Mesenchymal stem cell (in vitro differentiated cells and primary cell): ENCODE data around the gene ZSWIM5.
"Not testable (repeated sequence)": the region's sequence is repeated elsewhere in the genome, so short reads cannot be mapped to it uniquely, and the experiment has no call there.

Experiments
- DNase-seq: peaks from one replicate; pipeline ENCODE4 v3.0.0-alpha.2; 2013
- H2AFZ ChIP-seq: one replicate; pipeline ENCODE4 v1.6.1; 2013; ENCODE audit warnings: low read depth, mild to moderate bottlenecking, control low read depth, inconsistent platforms, low read length, moderate library complexity
- H2AK5ac ChIP-seq: 2 replicates; pipeline ENCODE4 v1.6.1; 2013; ENCODE audit warnings: low read length, moderate library complexity, mild to moderate bottlenecking, inconsistent platforms; ENCODE audit not compliant: severe bottlenecking
- H2BK120ac ChIP-seq: one replicate; pipeline ENCODE4 v1.6.1; 2013; ENCODE audit warnings: low read depth, mild to moderate bottlenecking, inconsistent platforms, low read length, moderate library complexity
- H2BK12ac ChIP-seq, 2 experiments: one replicate each; pipeline ENCODE4 v1.6.1; 2013; ENCODE audit warnings: inconsistent platforms in 2 of 2, low read length in 2 of 2, mild to moderate bottlenecking in 2 of 2, moderate library complexity in 2 of 2, control low read depth in 1 of 2
- H2BK15ac ChIP-seq: one replicate; pipeline ENCODE4 v1.6.1; 2013; ENCODE audit warnings: mild to moderate bottlenecking, low read depth, inconsistent platforms; ENCODE audit not compliant: poor library complexity, severe bottlenecking
- H2BK5ac ChIP-seq: 2 replicates; pipeline ENCODE4 v1.6.1; 2013; ENCODE audit warnings: low read depth, mild to moderate bottlenecking, low read length, control low read depth, inconsistent platforms; ENCODE audit not compliant: poor library complexity, severe bottlenecking
- H3K14ac ChIP-seq, 2 experiments: one replicate each; pipeline ENCODE4 v1.6.1; 2013; ENCODE audit warnings: inconsistent platforms in 2 of 2, low read length in 2 of 2, control low read depth in 1 of 2, mild to moderate bottlenecking in 1 of 2, moderate library complexity in 1 of 2
- H3K18ac ChIP-seq, 2 experiments: one replicate each; pipeline ENCODE4 v1.6.1; 2013; ENCODE audit warnings: inconsistent platforms in 2 of 2, low read length in 2 of 2, control low read depth in 1 of 2, low read depth in 1 of 2, mild to moderate bottlenecking in 1 of 2
- H3K23ac ChIP-seq, 2 experiments: one replicate each; pipeline ENCODE4 v1.6.1; 2013; ENCODE audit warnings: inconsistent platforms in 2 of 2, low read length in 2 of 2, mild to moderate bottlenecking in 2 of 2, moderate library complexity in 2 of 2, control low read depth in 1 of 2
- H3K27ac ChIP-seq: 2 replicates; pipeline ENCODE4 v1.5.1; 2013; ENCODE audit warnings: mild to moderate bottlenecking, moderate library complexity, low read length, control low read depth, inconsistent platforms; ENCODE audit not compliant: poor library complexity, severe bottlenecking
- H3K27me3 ChIP-seq, 2 experiments: 2 replicates each; pipeline versions ENCODE4 v1.6.1 to v1.7.0; 2013; ENCODE audit warnings: low read length in 2 of 2, mild to moderate bottlenecking in 2 of 2, moderate library complexity in 2 of 2, control low read depth in 1 of 2, inconsistent platforms in 1 of 2; ENCODE audit not compliant: control insufficient read depth in 1 of 2, insufficient read depth in 1 of 2
- H3K36me3 ChIP-seq, 2 experiments: 2 replicates each; pipeline versions ENCODE4 v1.6.1 to v1.7.0; 2013; ENCODE audit warnings: low read length in 2 of 2, control low read depth in 1 of 2, inconsistent platforms in 1 of 2, low read depth in 1 of 2, mild to moderate bottlenecking in 1 of 2; ENCODE audit not compliant: insufficient read depth in 2 of 2, control insufficient read depth in 1 of 2
- H3K4ac ChIP-seq, 2 experiments: one replicate each; pipeline ENCODE4 v1.6.1; 2013; ENCODE audit warnings: inconsistent platforms in 2 of 2, low read length in 2 of 2, mild to moderate bottlenecking in 2 of 2, moderate library complexity in 2 of 2, control low read depth in 1 of 2, low read depth in 1 of 2
- H3K4me1 ChIP-seq: 2 replicates; pipeline ENCODE4 v1.6.1; 2013; ENCODE audit warnings: low read depth, low read length, control low read depth; ENCODE audit not compliant: control insufficient read depth, insufficient read depth
- H3K4me2 ChIP-seq: 2 replicates; pipeline ENCODE4 v1.6.1; 2013; ENCODE audit warnings: low read length, mild to moderate bottlenecking, inconsistent platforms; ENCODE audit not compliant: poor library complexity, severe bottlenecking
- H3K4me3 ChIP-seq, 2 experiments: 2 replicates each; pipeline versions ENCODE4 v1.5.1 to v1.7.0; 2013; ENCODE audit warnings: low read length in 2 of 2, mild to moderate bottlenecking in 2 of 2, control low read depth in 1 of 2, low read depth in 1 of 2; ENCODE audit not compliant: insufficient read depth in 1 of 2
- H3K79me1 ChIP-seq: replicated peaks from 2 replicates; pipeline ENCODE4 v1.6.1; 2013; ENCODE audit warnings: mild to moderate bottlenecking, control low read depth, low read length, inconsistent platforms; ENCODE audit not compliant: poor library complexity, severe bottlenecking
- H3K9ac ChIP-seq: 2 replicates; pipeline ENCODE4 v1.7.0; 2013; ENCODE audit warnings: mild to moderate bottlenecking, low read length, moderate library complexity
- H3K9me3 ChIP-seq: 2 replicates; pipeline ENCODE4 v1.7.0; 2013; ENCODE audit warnings: mild to moderate bottlenecking, low read length; ENCODE audit not compliant: control insufficient read depth
- H4K8ac ChIP-seq: one replicate; pipeline ENCODE4 v1.6.1; 2013; ENCODE audit warnings: inconsistent platforms, mild to moderate bottlenecking, low read length, moderate library complexity
- H4K91ac ChIP-seq: one replicate; pipeline ENCODE4 v1.6.1; 2013; ENCODE audit warnings: mild to moderate bottlenecking, low read length, inconsistent platforms
- WGBS: methylation state at CpG from one replicate; pipeline ENCODE4 v1.1.7; 2013; ENCODE audit warnings: mixed read lengths; 5-methylcytosine and 5-hydroxymethylcytosine counted together

ZSWIM5 gene

DNA sequence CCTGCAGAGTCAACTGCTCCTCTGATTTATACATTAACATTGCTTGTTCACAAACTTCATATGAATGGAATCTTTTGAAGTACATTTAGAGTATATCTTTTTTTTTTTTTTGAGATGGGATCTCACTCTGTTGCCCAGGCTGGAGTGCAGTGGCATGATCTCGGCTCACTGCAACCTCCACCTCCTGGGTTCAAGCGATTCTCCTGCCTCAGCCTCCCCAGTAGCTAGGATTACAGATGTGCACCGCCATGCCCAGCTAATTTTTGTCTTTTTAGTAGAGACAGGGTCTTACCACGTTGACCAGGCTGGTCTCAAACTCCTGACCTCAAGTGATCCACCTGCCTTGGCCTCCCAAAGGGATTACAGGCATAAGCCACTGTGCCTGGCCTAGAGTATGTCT is 229.0 kb downstream of the ZSWIM5 start:
- H3K4me2 ChIP-seq: not testable (repeated sequence)
- WGBS: 94% methylated on average over 3 of the region's 4 CpGs

DNA sequence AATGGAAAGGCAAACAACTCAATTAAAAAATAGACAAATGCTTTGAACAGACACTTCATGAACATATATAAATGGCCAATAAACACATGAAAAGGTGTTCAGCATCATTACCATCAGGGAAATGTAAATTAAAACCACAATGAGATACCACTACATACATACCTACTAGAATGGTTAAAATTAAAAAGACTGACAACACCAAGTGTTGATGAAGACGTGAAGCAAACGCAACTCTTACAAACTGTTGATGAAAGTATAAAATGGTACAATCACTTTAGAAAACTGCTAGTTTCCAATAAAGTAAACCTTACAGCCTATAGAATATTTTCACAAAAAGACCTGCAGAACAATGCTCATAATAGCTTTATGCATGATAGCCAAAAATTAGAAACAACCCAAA is 230.2 kb downstream of the ZSWIM5 start:
- Histone ChIP-seq H2AFZ (no peak overlapping the region), H3K14ac (no peak overlapping the region), H2BK120ac (no peak overlapping the region), H3K23ac (no peak overlapping the region), H3K36me3 (peaks cover 21 to 95% of the 10 kb centered on the region in 2 experiments), H2BK5ac (no peak overlapping the region), H2BK12ac (no peak overlapping the region), H3K79me1 (peaks cover 15% of the 10 kb centered on the region), H3K27ac (no peak overlapping the region), H3K4me3 (no peak overlapping the region), H3K18ac (no peak overlapping the region), H4K8ac (no peak overlapping the region), H2AK5ac (no peak overlapping the region), H3K9ac (no peak overlapping the region), H3K4me2 (no peak overlapping the region), H3K4me1 (no peaks in the 10 kb centered on the region), H3K27me3 (no peaks in the 10 kb centered on the region), H3K9me3 (no peaks in the 10 kb centered on the region), H3K4ac (no peak overlapping the region), H4K91ac (no peak overlapping the region), H2BK15ac (no peak overlapping the region)
- no peak for DNase-seq
- whole genome bisulfite sequencing: no CpG with 5 or more reads among the region's 2 CpGs

More for the DNA sequence above, 229.0 kb downstream of the ZSWIM5 start:
- not testable (repeated sequence) for H2AK5ac ChIP-seq, H2BK5ac ChIP-seq, H3K9me3 ChIP-seq, H2BK15ac ChIP-seq, H4K8ac ChIP-seq, H3K18ac ChIP-seq, H3K4ac ChIP-seq, H4K91ac ChIP-seq, H2BK12ac ChIP-seq, H3K4me3 ChIP-seq, H3K4me1 ChIP-seq, DNase-seq, H3K9ac ChIP-seq, H2AFZ ChIP-seq, H2BK120ac ChIP-seq, H3K27me3 ChIP-seq, H3K23ac ChIP-seq, H3K27ac ChIP-seq, H3K14ac ChIP-seq
- Histone ChIP-seq H3K79me1 (peaks cover 15% of the 10 kb centered on the region), H3K36me3 (peaks cover 21 to 88% of the 10 kb centered on the region in 2 experiments)

- no peaks in the 10 kb centered on the region for H3K27me3 ChIP-seq
- H3K27ac ChIP-seq: no peak overlapping the region
- H3K18ac ChIP-seq: no peak overlapping the region
- no peak overlapping the region for H3K4me2 ChIP-seq
- H3K9ac ChIP-seq: no peak overlapping the region
- H3K79me1 ChIP-seq: peaks cover 9% of the 10 kb centered on the region
- no peak overlapping the region for H2BK12ac ChIP-seq
- H3K36me3 ChIP-seq: peaks cover 9 to 82% of the 10 kb centered on the region in 2 experiments
- no peak overlapping the region for H2BK5ac ChIP-seq
- H3K4ac ChIP-seq: no peak overlapping the region
- H2AFZ ChIP-seq: no peak overlapping the region
- H4K91ac ChIP-seq: no peak overlapping the region
- 100% methylated on average over 1 of the region's 1 CpG for WGBS
- H3K4me1 ChIP-seq: no peaks in the 10 kb centered on the region
- H3K4me3 ChIP-seq: no peak overlapping the region
- H4K8ac ChIP-seq: no peak overlapping the region
- no peak overlapping the region for H3K14ac ChIP-seq
- no peak overlapping the region for H3K23ac ChIP-seq
- no peak overlapping the region for H2BK120ac ChIP-seq
- no peaks in the 10 kb centered on the region for H3K9me3 ChIP-seq
- no peak overlapping the region for H2BK15ac ChIP-seq
- no peak for DNase-seq
- H2AK5ac ChIP-seq: no peak overlapping the region
These were observed 232.8 kb downstream of the ZSWIM5 start for GRCh38 chr1:44973645-44974044.

DNA sequence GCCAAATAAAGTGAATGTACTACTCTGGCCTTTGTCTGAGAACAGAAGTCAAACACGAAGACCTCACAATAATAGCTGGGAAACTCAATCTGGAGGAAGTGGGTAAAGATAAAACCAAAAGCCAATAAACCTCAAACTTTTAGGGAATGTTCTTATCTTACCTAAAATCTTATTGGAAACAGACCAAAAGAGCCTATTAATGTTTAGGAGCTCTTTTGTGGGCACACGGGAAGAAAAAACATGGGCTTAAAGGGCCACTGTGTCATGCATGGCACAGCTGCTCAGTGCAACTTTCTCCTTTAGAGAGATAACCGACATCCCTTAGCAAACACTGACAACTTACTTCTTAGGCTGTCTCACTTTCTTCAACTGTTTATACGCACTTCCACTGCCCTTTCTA is 236.1 kb downstream of the ZSWIM5 start:
- Histone ChIP-seq H3K36me3 (peaks cover 2 to 50% of the 10 kb centered on the region in 2 experiments), H3K9me3 (no peaks in the 10 kb centered on the region), H3K4ac (no peak overlapping the region), H2BK12ac (no peak overlapping the region), H2BK15ac (no peak overlapping the region), H4K91ac (no peak overlapping the region), H2AFZ (no peak overlapping the region), H3K27ac (no peak overlapping the region), H2AK5ac (no peak overlapping the region), H2BK5ac (no peak overlapping the region), H3K18ac (no peak overlapping the region), H3K4me2 (no peak overlapping the region), H4K8ac (no peak overlapping the region), H3K14ac (no peak overlapping the region), H2BK120ac (no peak overlapping the region), H3K27me3 (no peaks in the 10 kb centered on the region), H3K4me3 (no peak overlapping the region), H3K4me1 (no peaks in the 10 kb centered on the region), H3K79me1 (peaks cover 8% of the 10 kb centered on the region), H3K9ac (no peak overlapping the region), H3K23ac (no peak overlapping the region)
- 54% methylated on average over 3 of the region's 4 CpGs for WGBS
- peak; percentile 30 for DNase-seq
